Activated CD8-positive, alpha-beta memory T cell treated with anti-CD3 and anti-CD28 coated beads for 24 hours (primary cell): Measurements from ENCODE around the gene CMTM7.
"Not testable (repeated sequence)": the region's sequence is repeated elsewhere in the genome, so short reads cannot be mapped to it uniquely, and the experiment has no call there.

ENCODE experiments used
- DNase-seq: peaks from one replicate; pipeline ENCODE4 v3.0.0-alpha.2; 2020

The CMTM7 gene

DNA sequence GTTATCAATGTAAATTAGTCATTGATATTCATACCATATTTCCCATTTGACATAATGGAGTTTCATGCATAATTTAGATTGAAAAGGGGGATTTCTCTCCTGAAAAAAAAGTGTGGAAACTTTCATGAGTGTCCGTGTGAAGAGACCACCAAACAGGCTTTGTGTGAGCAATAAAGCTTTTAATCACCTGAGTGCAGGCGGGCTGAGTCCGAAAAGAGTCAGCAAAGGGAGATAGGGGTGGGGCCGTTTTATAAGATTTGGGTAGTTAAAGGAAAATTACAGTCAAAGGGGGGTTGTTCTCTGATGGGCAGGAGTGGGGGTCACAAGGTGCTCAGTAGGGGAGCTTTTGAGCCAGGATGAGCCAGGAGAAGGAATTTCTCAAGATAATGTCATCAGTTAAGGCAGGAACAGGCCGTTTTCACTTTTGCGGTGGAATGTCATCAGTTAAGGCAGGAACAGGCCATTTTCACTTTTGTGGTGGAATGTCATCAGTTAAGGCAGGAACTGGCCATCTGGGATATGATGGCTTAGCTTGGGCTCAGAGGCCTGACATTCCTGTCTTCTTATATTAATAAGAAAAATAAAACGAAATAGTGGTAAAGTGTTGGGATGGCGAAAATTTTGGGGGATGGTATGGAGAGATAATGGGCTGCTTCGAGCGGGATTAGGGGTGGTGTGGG is 69.3 kb downstream of the CMTM7 start:
- DNase-seq: peak; percentile 54

DNA sequence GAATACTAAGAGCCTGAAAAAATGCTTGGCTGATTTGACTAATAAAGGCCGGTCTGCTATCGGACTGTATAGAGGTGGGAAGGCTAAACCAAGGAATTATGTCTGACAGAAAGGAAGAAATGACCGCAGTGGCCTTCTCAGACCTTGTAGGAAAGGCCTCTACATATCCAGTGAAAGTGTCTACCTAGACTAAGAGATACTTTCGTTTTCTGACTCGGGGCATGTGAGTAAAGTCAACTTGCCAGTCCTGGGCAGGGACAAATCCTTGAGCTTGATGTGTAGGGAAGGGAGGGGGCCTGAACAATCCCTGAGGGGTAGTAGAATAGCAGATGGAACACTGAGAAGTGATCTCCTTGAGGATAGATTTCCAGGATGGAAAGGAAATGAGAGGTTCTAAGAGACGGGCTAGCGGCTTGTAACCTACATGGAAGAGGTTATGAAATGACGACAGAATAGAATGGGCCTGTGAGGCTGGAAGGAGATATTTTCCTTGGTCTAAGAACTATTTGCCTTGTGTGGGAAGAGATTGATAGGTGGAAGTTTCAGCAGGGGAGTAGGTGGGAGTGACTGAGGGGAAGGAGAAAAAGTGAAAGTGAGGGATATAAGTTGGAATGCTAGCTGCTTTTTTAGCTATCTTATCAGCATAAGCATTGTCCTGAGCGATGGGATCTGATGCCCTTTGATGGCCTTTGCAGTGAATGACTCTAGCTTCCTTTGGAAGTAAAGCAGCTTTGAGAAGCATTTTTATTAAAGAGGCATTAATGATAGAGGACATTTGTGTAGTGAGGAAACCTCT is 70.7 kb downstream of the CMTM7 start:
- DNase-seq: peak; percentile 59

DNA sequence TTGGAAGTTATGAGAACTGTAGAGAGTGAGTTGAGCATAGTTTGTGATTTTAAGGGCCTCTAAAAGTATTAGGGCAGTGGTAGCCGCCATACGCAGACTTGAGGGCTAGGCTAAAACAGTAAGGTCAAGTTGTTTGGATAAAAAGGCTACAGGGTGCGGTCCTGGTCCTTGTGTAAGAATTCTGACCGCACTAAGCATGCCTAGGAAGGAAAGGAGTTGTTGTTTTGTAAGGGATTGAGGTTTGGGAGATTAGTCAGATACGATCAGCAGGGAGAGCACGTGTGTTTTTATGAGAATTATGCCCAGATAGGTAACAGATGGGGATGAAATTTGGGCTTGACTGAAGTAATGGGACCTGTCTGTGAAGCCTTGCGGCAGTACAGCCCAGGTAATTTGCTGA is 71.8 kb downstream of the CMTM7 start:
- DNase-seq: not testable (repeated sequence)

GRCh38 chr3:32464726-32465125 is 73.1 kb downstream of the CMTM7 start:
- not testable (repeated sequence) for DNase-seq

DNA sequence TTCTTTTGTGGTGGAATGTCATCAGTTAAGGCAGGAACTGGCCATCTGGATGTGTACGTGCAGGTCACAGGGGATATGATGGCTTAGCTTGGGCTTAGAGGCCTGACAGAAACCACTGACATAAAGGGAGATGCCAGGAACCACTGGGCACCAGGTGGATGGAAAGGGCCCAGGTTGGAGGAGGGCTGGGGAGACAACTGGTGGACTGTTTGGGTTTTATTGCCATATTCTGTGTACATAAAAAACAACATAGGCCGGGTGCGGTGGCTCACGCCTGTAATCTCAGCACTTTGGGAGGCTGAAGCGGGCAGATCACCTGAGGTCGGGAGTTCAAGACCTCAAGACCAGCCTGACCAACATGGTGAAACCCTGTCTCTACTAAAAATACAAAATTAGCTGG is 75.2 kb downstream of the CMTM7 start:
- DNase-seq: peak; percentile 54

- peak; percentile 94 for DNase-seq
Observed at GRCh38 chr3:32467333-32468070, 75.8 kb downstream of the CMTM7 start.

DNA sequence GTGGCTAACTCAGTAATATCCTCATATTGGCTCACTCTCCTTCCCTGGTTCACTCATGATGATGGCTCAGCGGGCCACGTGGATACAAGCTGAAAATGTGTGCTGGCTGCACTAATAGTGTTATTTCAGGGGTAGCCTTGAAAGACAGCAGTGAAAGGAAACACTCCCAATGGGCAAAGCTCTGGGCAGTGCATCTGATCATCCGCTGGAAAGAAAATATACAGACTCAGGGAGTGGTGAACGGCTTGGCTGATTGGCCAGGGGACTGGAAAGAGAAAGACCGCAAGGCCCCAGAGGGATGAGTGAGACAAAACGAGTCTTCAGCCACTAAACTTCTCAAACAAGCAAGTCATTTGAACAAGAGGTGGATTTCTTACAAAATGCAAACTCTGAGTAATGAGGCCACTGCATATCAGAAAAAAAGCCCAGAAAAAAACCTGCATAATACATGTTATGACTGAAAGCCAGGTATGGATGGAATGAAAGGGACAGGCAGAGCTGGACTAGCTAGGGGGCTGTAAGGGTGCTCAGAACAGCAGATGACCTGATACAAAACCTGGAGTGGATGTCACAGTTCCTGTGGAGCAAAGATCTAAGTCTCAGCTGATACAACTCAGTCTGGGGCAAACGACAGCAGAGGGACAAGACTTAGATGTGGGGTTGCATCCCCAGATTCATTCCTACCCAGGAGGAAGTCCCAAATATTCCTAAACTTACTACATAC is 77.7 kb downstream of the CMTM7 start:
- no peak for DNase-seq

GRCh38 chr3:32470362-32470761 is 78.7 kb downstream of the CMTM7 start:
- DNase-seq: no peak

GRCh38 chr3:32471246-32471645 is 79.6 kb downstream of the CMTM7 start:
- no peak for DNase-seq

GRCh38 chr3:32472151-32472550 is 80.5 kb downstream of the CMTM7 start:
- not testable (repeated sequence) for DNase-seq

DNA sequence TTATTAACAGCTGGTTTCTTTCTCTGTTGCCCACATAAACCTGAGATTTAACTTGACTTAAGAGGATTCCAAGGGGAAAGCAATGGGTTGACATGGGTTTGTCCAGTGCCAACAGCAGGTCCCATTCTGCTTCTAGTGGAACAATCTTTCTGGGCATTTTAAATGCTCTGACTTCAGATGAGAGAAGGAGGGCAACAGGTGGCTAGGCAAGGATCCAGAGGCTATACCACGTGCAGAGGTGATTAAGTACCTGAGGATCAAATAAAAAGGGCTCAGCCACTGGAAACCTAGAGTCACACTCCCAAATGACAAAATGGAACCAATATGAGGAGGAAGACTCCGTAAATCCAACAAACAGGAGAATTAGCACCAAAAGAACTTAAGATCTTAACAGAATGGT is 82.5 kb downstream of the CMTM7 start:
- no peak for DNase-seq

- DNase-seq: no peak
Observed at GRCh38 chr3:32480604-32481003, 89.0 kb downstream of the CMTM7 start.

GRCh38 chr3:32481791-32482631 is 90.4 kb downstream of the CMTM7 start:
- no peak for DNase-seq

DNA sequence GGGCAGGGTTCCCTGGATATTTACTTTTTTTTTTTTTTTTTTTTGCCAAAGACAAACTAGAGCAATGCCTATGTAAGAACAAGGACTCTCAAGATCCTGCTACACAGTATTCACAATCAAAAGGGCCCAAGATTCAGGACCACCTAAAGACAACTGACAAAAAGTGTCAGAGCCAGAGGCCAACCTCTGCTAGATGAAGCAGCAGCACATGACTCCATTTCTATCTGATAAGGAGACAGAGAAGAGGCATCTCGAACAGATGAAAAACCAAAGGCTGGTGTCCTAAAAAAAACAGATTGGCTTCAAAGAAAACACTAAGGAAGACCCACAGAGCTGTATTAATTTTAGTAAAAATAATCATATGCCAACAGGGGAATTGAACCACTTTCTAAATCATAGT is 91.0 kb downstream of the CMTM7 start:
- no peak for DNase-seq

GRCh38 chr3:32483772-32484171 is 92.1 kb downstream of the CMTM7 start:
- DNase-seq: no peak

- DNase-seq: no peak
Observed at GRCh38 chr3:32484436-32484835, 92.8 kb downstream of the CMTM7 start.

GRCh38 chr3:32487781-32488473 is 96.3 kb downstream of the CMTM7 start:
- no peak for DNase-seq

DNA sequence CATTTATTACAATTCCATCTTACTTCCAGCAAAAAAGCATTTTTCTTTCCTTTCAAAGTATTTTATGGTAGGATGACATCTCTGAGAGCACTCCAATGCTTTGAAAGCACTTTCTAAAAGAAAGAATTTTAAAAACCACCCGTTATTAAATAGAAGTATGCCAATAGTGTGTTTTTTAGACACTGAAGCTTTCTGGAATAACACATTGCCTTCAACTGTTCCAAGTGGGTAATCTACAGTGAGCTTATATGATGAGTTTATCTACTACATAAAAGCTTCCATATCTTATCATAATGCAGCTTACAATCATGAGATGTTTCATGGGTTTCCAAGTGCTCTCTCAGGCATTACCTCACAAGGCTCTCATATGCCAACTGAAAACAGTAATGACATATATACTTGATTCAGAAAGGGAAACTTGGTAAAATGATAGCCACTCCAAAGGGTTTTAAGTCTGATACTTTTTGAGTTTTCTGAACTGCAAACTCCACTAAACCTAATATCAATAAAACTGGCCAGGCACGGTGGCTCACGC is 96.9 kb downstream of the CMTM7 start:
- no peak for DNase-seq

DNA sequence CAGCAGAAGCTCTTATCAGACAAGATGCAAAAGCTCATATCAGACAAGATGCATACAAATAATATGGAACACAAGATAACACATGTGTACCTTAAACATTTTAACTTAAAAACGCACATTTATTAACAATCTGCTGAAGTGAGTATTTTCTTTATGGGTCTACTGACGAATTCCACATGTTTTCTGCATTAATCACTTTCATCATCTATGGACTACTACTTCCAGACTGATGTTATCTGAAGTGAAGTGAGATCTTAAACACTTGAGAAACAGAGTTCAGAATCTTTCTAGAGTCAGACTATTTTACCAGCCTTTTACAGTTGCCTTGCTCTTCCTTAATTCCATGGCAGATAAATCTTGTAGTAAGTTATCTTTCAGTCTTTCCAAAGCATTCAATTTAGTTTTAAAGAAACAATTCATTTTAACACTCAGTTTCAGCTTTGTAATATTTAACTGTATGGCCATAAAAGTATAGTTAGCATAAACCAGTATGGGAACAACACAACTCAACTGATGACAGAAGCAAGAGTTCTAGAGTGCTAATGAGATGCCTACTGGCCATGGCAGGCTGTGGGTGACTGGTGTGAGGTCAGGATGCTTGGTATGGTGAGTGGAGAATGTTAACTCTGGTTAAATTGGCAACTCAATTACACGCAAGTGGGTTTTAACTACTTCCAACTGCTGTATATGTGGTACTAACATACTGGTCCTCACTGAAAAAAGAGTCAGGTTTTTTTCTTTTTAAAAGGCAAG is 101.2 kb downstream of the CMTM7 start:
- DNase-seq: no peak
